ENCODE data around the gene N4BP3.
"Not testable (repeated sequence)": the region's sequence is repeated elsewhere in the genome, so short reads cannot be mapped to it uniquely, and the experiment has no call there.

N4BP3 gene

DNA sequence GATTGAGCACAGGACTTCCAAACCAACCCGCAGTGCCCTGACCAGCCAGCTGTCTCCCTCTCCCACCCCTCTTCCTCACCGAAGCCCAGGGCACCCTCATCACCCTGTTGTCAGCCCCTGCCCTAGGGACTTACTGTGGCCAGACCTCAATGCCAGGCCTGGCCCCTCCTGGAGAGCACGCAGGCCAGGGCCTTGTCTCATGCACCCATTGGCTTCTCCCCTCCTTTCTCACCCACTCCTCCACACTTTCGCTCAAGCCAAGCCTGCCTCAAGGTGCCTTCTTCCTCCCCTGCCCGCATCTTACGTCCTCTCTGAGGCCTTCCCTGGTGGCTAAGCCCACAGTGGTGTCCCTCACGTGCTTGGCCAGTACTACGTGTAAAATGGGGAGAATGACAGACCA lies 33.3 kb upstream of the N4BP3 start:
- Histone ChIP-seq H3K36me3 (ENCODE audit: control insufficient read depth in 2 of 2, insufficient read depth in 2 of 2, low read length in 2 of 2) (no peaks in the 10 kb centered on the region), H3K4me1 (ENCODE audit: control insufficient read depth in 2 of 2, insufficient read depth in 2 of 2, low read length in 2 of 2) (peaks cover 2 to 3% of the 10 kb centered on the region in 2 donors), H3K27me3 (ENCODE audit: control insufficient read depth in 2 of 2, insufficient read depth in 2 of 2, low read length in 2 of 2) (peaks cover 3 to 9% of the 10 kb centered on the region in 2 donors), H3K4me3 (ENCODE audit: low read length in 2 of 2) (no peak overlapping the region), H3K9ac (ENCODE audit: low read depth in 1 of 2, low read length in 2 of 2) (no peak overlapping the region), H3K27ac (ENCODE audit: low read depth in 2 of 2, low read length in 2 of 2) (no peak overlapping the region), H3K9me3 (ENCODE audit: control insufficient read depth in 2 of 2, low read length in 2 of 2) (no peaks in the 10 kb centered on the region)

DNA sequence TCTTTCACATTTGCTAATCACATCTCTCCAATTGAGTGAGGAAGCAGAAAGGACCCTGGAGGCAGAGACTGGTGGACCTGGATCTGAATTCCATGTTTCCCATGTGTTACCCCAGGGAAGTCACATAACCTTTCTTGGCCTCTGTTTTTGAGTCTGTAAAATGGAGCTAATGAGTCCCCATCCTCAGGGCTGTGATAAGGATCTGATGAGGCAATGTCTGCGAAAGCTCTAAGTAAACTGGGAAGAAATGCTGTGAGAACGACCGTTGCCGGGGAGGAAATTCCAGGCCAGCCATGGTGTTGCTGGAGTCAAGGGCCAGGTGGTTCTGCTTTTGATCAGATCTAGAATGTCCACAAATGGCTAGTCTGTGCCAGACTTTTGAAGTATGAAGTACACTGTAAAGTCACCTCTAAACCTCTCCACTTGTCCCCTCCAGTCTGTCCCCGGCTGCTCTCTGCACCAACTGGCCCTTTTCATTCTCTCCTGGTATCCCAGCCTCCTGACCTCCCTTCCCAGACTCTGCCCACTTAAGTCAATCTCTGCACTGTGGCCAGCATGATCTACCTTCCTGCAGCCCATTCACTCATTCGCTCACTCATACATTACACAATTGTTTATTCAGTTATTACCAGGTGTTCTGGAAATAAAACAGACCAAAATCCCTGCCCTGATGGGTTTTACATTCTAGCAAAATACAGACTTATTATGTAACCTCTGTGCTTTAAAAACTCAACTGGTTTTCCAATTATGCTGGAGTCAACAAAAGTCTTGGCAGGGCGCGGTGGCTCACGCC lies 32.5 kb upstream of the N4BP3 start:
- no peak overlapping the region for H3K4me3 ChIP-seq (ENCODE audit: low read length in 2 of 2)
- no peaks in the 10 kb centered on the region for H3K9me3 ChIP-seq (ENCODE audit: control insufficient read depth in 2 of 2, low read length in 2 of 2)
- no peak overlapping the region for H3K9ac ChIP-seq (ENCODE audit: low read depth in 1 of 2, low read length in 2 of 2)
- H3K27ac ChIP-seq (ENCODE audit: low read depth in 2 of 2, low read length in 2 of 2): no peak overlapping the region
- H3K36me3 ChIP-seq (ENCODE audit: control insufficient read depth in 2 of 2, insufficient read depth in 2 of 2, low read length in 2 of 2): no peaks in the 10 kb centered on the region
- H3K4me1 ChIP-seq (ENCODE audit: control insufficient read depth in 2 of 2, insufficient read depth in 2 of 2, low read length in 2 of 2): peaks cover 2 to 3% of the 10 kb centered on the region in 2 donors
- H3K27me3 ChIP-seq (ENCODE audit: control insufficient read depth in 2 of 2, insufficient read depth in 2 of 2, low read length in 2 of 2): peaks cover 3% of the 10 kb centered on the region in 2 donors

DNA sequence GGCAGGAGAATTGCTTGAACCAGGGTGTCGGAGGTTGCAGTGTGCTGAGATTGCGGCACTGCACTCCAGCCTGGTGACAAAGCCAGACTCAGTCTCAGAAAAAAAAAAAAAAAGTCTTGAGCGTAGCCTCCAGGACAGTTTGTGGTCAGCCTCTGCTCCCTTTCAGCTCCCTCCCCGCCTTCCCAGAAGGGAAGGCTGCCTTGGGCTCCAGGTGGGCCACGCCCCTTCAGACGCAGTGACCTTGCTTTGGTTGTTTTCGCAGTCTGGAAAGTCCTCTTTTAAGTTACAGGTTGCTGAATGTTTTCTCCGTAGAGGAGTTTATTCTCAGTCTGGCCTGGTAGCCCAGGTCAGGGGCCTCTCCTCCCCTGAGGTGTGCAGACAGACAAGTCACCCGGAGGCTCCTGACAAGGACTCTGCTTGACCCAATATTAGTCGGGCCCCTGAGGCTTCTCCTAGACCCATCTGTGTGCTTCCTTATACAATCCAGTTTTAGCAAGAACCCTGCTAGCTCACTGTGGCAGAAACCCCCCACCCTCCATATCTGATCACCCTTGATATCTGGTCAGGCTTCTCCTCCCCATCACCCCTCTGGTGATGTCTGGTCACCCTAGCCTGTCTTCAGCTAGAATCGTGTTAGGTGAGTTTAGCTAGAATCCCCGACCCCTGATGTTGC lies 31.6 kb upstream of the N4BP3 start:
- Histone ChIP-seq H3K27me3 (ENCODE audit: control insufficient read depth in 2 of 2, insufficient read depth in 2 of 2, low read length in 2 of 2) (peaks cover 3% of the 10 kb centered on the region in 2 donors), H3K4me1 (ENCODE audit: control insufficient read depth in 2 of 2, insufficient read depth in 2 of 2, low read length in 2 of 2) (no peaks in the 10 kb centered on the region), H3K36me3 (ENCODE audit: control insufficient read depth in 2 of 2, insufficient read depth in 2 of 2, low read length in 2 of 2) (no peaks in the 10 kb centered on the region), H3K4me3 (ENCODE audit: low read length in 2 of 2) (no peak overlapping the region), H3K27ac (ENCODE audit: low read depth in 2 of 2, low read length in 2 of 2) (no peak overlapping the region), H3K9ac (ENCODE audit: low read depth in 1 of 2, low read length in 2 of 2) (no peak overlapping the region), H3K9me3 (ENCODE audit: control insufficient read depth in 2 of 2, low read length in 2 of 2) (no peaks in the 10 kb centered on the region)

DNA sequence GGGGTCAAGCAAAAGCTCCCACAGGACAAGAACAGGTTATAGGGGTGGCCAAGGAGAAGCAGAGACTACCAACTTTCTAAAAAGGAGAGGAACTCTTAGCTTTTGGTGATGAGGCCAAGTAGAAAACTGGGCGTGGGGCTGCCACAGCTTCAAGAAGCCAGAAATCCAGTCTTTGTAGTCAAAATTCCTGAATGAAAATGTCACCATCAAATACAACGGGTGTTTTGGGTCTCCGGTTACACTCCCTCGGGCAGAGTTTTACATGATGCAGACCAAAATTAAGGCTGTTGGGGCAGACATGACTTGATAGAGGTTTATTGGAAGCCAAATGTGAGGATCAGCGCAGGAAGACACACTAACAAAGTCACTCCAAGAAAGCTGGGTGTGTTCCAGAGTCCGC lies 29.4 kb upstream of the N4BP3 start:
- H3K4me1 ChIP-seq (ENCODE audit: control insufficient read depth in 2 of 2, insufficient read depth in 2 of 2, low read length in 2 of 2): no peaks in the 10 kb centered on the region
- no peaks in the 10 kb centered on the region for H3K9me3 ChIP-seq (ENCODE audit: control insufficient read depth in 2 of 2, low read length in 2 of 2)
- H3K9ac ChIP-seq (ENCODE audit: low read depth in 1 of 2, low read length in 2 of 2): no peak overlapping the region
- no peak overlapping the region for H3K4me3 ChIP-seq (ENCODE audit: low read length in 2 of 2)
- H3K36me3 ChIP-seq (ENCODE audit: control insufficient read depth in 2 of 2, insufficient read depth in 2 of 2, low read length in 2 of 2): no peaks in the 10 kb centered on the region
- no peak overlapping the region for H3K27ac ChIP-seq (ENCODE audit: low read depth in 2 of 2, low read length in 2 of 2)
- peaks cover 3% of the 10 kb centered on the region in 2 donors for H3K27me3 ChIP-seq (ENCODE audit: control insufficient read depth in 2 of 2, insufficient read depth in 2 of 2, low read length in 2 of 2)

DNA sequence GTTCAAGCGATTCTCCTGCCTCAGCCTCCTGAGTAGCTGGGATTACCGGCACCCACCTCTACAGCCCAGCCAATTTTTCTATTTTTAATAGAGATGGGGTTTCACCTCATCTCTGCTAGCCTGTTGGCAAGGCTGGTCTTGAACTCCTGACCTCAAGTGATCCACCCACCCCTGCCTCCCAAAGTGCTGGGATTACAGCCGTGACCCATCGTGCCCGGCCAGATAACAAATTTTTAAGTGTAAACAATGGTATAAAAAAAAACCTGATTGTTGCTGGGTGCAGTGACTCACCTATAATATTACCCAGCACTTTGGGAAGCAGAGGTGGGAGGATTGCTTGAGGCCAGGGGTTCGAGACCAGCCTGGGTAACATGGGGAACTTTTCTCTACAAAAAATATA lies 28.0 kb upstream of the N4BP3 start:
- H3K4me1 ChIP-seq (ENCODE audit: control insufficient read depth in 2 of 2, insufficient read depth in 2 of 2, low read length in 2 of 2): no peaks in the 10 kb centered on the region
- H3K4me3 ChIP-seq (ENCODE audit: low read length in 2 of 2): no peak overlapping the region
- no peak overlapping the region for H3K9ac ChIP-seq (ENCODE audit: low read depth in 1 of 2, low read length in 2 of 2)
- H3K27me3 ChIP-seq (ENCODE audit: control insufficient read depth in 2 of 2, insufficient read depth in 2 of 2, low read length in 2 of 2): peaks cover 0 to 3% of the 10 kb centered on the region in 2 donors
- no peak overlapping the region for H3K27ac ChIP-seq (ENCODE audit: low read depth in 2 of 2, low read length in 2 of 2)
- no peaks in the 10 kb centered on the region for H3K9me3 ChIP-seq (ENCODE audit: control insufficient read depth in 2 of 2, low read length in 2 of 2)
- H3K36me3 ChIP-seq (ENCODE audit: control insufficient read depth in 2 of 2, insufficient read depth in 2 of 2, low read length in 2 of 2): no peaks in the 10 kb centered on the region

DNA sequence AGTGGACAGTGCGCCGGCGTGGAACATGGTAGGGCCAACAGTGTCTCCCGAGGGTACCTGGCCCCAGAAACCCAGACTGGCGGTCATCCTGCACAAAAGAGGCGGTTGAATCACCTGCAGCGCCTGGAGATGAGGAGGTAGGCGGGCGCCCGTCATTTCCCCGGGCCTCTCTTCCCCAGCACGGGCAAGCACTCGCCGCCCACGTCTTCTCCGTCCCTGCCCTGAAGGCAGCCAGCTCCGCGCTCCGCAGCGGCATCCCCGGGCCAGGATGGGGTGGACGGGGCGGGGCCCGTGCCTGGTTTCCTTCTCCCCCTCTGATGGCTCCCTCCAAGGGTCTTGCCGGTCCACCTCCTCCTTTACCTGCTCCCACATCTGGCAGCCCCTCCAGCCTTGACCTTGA lies 27.1 kb upstream of the N4BP3 start:
- Histone ChIP-seq H3K4me1 (ENCODE audit: control insufficient read depth in 2 of 2, insufficient read depth in 2 of 2, low read length in 2 of 2) (no peaks in the 10 kb centered on the region), H3K4me3 (ENCODE audit: low read length in 2 of 2) (no peak overlapping the region), H3K9me3 (ENCODE audit: control insufficient read depth in 2 of 2, low read length in 2 of 2) (no peaks in the 10 kb centered on the region), H3K9ac (ENCODE audit: low read depth in 1 of 2, low read length in 2 of 2) (no peak overlapping the region), H3K36me3 (ENCODE audit: control insufficient read depth in 2 of 2, insufficient read depth in 2 of 2, low read length in 2 of 2) (no peaks in the 10 kb centered on the region), H3K27ac (ENCODE audit: low read depth in 2 of 2, low read length in 2 of 2) (no peak overlapping the region), H3K27me3 (ENCODE audit: control insufficient read depth in 2 of 2, insufficient read depth in 2 of 2, low read length in 2 of 2) (peaks cover 0 to 3% of the 10 kb centered on the region in 2 donors)

DNA sequence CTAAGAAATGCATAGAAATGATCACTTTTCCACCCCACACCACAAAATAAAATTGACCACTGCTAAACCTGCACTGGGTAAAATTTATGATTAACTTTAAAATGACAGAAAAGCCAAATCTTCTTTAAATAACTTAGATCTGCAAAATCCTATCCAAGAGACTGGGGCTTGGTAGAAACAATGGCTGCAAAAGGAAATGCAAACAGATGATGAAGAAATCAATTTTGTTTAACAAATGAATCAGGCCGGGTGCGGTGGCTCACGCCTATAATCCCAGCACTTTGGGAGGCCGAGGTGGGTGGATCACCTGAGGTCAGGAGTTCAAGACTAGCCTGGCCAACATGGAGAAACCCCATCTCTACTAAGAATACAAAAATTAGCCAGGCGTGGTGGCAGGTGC lies 26.1 kb upstream of the N4BP3 start:
- H3K27ac ChIP-seq (ENCODE audit: low read depth in 2 of 2, low read length in 2 of 2): not testable (repeated sequence)

DNA sequence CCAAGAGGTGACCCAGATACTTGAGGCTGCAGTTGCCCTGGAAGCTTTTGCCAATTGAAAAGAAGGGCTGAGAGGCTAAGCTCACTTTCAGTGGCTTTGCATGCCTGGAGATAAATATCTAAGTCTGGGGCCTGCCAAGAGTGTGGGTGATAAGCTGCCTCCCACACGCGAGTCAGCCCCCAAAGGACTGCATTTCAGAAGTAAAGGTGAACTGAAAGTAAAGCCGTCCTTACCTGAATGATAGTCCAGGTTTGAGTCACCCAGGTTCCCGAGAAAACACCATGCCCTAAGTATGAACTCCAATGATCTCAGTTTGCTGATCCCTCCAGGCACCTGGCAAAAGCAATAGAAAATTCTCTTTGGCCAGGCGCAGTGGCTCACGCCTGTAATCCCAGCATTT lies 22.5 kb upstream of the N4BP3 start:
- no peaks in the 10 kb centered on the region for H3K36me3 ChIP-seq (ENCODE audit: control insufficient read depth in 2 of 2, insufficient read depth in 2 of 2, low read length in 2 of 2)
- no peaks in the 10 kb centered on the region for H3K4me1 ChIP-seq (ENCODE audit: control insufficient read depth in 2 of 2, insufficient read depth in 2 of 2, low read length in 2 of 2)
- H3K27ac ChIP-seq (ENCODE audit: low read depth in 2 of 2, low read length in 2 of 2): no peak overlapping the region
- H3K27me3 ChIP-seq (ENCODE audit: control insufficient read depth in 2 of 2, insufficient read depth in 2 of 2, low read length in 2 of 2): no peaks in the 10 kb centered on the region
- H3K9me3 ChIP-seq (ENCODE audit: control insufficient read depth in 2 of 2, low read length in 2 of 2): no peaks in the 10 kb centered on the region
- no peak overlapping the region for H3K9ac ChIP-seq (ENCODE audit: low read depth in 1 of 2, low read length in 2 of 2)
- no peak overlapping the region for H3K4me3 ChIP-seq (ENCODE audit: low read length in 2 of 2)

More for the DNA sequence above, 26.1 kb upstream of the N4BP3 start:
- H3K27me3 ChIP-seq (ENCODE audit: control insufficient read depth in 2 of 2, insufficient read depth in 2 of 2, low read length in 2 of 2); H3K9me3 ChIP-seq (ENCODE audit: control insufficient read depth in 2 of 2, low read length in 2 of 2); H3K4me3 ChIP-seq (ENCODE audit: low read length in 2 of 2); H3K4me1 ChIP-seq (ENCODE audit: control insufficient read depth in 2 of 2, insufficient read depth in 2 of 2, low read length in 2 of 2); H3K36me3 ChIP-seq (ENCODE audit: control insufficient read depth in 2 of 2, insufficient read depth in 2 of 2, low read length in 2 of 2); H3K9ac ChIP-seq (ENCODE audit: low read depth in 1 of 2, low read length in 2 of 2): not testable (repeated sequence)

DNA sequence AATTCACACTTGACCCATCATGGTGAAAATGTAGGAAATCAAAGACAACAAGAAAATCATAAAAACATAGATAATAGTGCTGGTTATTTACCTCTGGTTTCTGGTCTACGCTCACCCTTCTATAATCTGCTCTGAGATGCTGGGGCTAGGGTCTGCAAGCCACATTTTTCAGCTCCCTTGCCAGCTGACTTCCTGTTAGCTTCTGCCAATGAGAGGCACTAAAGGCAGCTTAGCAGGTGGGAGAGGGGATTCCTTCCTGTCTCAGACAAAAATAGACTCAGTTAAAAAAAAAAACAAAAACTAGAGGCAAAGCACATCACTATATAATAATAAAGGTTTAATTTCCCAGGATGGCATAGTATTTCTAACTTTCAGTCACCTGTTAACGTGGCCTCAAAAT lies 20.2 kb upstream of the N4BP3 start:
- Histone ChIP-seq H3K4me3 (ENCODE audit: low read length in 2 of 2) (no peak overlapping the region), H3K9ac (ENCODE audit: low read depth in 1 of 2, low read length in 2 of 2) (no peak overlapping the region), H3K4me1 (ENCODE audit: control insufficient read depth in 2 of 2, insufficient read depth in 2 of 2, low read length in 2 of 2) (no peaks in the 10 kb centered on the region), H3K27me3 (ENCODE audit: control insufficient read depth in 2 of 2, insufficient read depth in 2 of 2, low read length in 2 of 2) (no peaks in the 10 kb centered on the region), H3K27ac (ENCODE audit: low read depth in 2 of 2, low read length in 2 of 2) (no peak overlapping the region), H3K9me3 (ENCODE audit: control insufficient read depth in 2 of 2, low read length in 2 of 2) (no peaks in the 10 kb centered on the region), H3K36me3 (ENCODE audit: control insufficient read depth in 2 of 2, insufficient read depth in 2 of 2, low read length in 2 of 2) (no peaks in the 10 kb centered on the region)

DNA sequence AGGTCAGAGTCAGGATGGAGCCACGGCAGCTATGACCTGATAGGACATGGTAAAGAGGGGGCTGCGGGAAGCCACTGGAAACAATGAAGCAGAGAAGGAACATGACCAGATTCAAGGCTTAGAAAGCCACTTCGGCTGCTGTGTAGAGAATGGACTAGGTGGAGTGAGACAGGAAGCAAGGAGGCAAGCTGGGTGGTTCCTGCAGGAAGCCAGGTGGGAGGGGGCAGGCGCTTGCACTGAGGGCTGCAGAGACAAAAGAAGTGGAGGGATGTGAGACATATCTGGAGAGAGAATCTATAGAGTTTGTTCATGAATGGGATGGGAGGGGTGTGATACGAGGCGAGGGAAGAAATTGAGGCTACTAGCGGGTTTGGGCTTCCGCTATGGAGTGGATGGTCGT lies 19.0 kb upstream of the N4BP3 start:
- H3K4me3 ChIP-seq (ENCODE audit: low read length in 2 of 2): no peak overlapping the region
- H3K27ac ChIP-seq (ENCODE audit: low read depth in 2 of 2, low read length in 2 of 2): no peak overlapping the region
- no peaks in the 10 kb centered on the region for H3K36me3 ChIP-seq (ENCODE audit: control insufficient read depth in 2 of 2, insufficient read depth in 2 of 2, low read length in 2 of 2)
- no peaks in the 10 kb centered on the region for H3K4me1 ChIP-seq (ENCODE audit: control insufficient read depth in 2 of 2, insufficient read depth in 2 of 2, low read length in 2 of 2)
- H3K9me3 ChIP-seq (ENCODE audit: control insufficient read depth in 2 of 2, low read length in 2 of 2): no peaks in the 10 kb centered on the region
- no peak overlapping the region for H3K9ac ChIP-seq (ENCODE audit: low read depth in 1 of 2, low read length in 2 of 2)
- H3K27me3 ChIP-seq (ENCODE audit: control insufficient read depth in 2 of 2, insufficient read depth in 2 of 2, low read length in 2 of 2): no peaks in the 10 kb centered on the region

Measured in mucosa of rectum (tissue), 2 donors.